SH-SY5Y (cell line): ENCODE measurements around the gene RPS6KA3.

Source experiments
- GATA2 ChIP-seq: IDR thresholded peaks from 2 replicates; pipeline ENCODE4 v1.6.1; 2011; ENCODE audit warnings: mild to moderate bottlenecking, low read depth, low read length
- GATA3 ChIP-seq: IDR thresholded peaks from 2 replicates; pipeline ENCODE4 v1.6.1; 2011; ENCODE audit warnings: low read depth, mild to moderate bottlenecking, low read length, moderate library complexity

DNA sequence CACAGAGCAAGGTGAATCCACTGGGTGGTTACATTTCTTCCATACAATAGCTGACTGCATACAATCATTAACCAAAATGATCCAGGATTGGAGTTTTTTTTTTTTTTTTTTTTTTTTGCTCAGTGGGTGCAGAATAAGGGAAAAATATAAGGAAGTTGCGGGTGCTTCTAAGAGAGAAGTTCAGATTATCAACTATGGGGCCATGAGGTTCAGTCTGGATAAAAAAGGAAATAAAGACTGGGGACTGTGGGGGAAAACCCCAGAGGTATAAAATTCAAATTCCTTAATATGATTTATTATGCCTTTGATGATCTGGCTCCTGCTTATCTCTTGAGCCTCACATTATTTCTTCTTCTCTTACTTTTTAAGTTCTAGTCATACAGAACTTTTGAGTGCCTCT is 119.1 kb downstream of the RPS6KA3 start:
- TF ChIP-seq GATA2 (no peak), GATA3 (no peak)
